KOPT-K1 (cell line): Measurements from ENCODE around the gene RABEP2.

Experiments used
- H3K27ac ChIP-seq: fragments of 200-600 bp; sonication (generic); 2 replicates; pipeline ENCODE4 v1.5.1; 2016; ENCODE audit warnings: antibody characterized with exemption, mild to moderate bottlenecking, low read depth, low read length; ENCODE audit not compliant: poor library complexity, severe bottlenecking
- H3K36me3 ChIP-seq: fragments of 200-600 bp; sonication (generic); 2 replicates; pipeline ENCODE4 v1.5.1; 2017; ENCODE audit warnings: antibody characterized with exemption, mild to moderate bottlenecking, low read length, moderate library complexity; ENCODE audit not compliant: insufficient read depth
- H3K9me3 ChIP-seq: fragments of 200-600 bp; sonication (generic); 2 replicates; pipeline ENCODE4 v1.5.1; 2017; ENCODE audit warnings: antibody characterized with exemption, low read length, mild to moderate bottlenecking; ENCODE audit not compliant: insufficient read depth, poor library complexity, severe bottlenecking

RABEP2 gene

GRCh38 chr16:28880955-28881354, 44.1 kb downstream of the RABEP2 start:
- no peak overlapping the region for H3K27ac ChIP-seq
- no peaks in the 10 kb centered on the region for H3K9me3 ChIP-seq

GRCh38 chr16:28880589-28880915, 44.5 kb downstream of the RABEP2 start:
- Histone ChIP-seq H3K36me3 (no peaks in the 10 kb centered on the region), H3K27ac (no peak overlapping the region), H3K9me3 (no peaks in the 10 kb centered on the region)

More at GRCh38 chr16:28880955-28881354, 44.1 kb downstream of the RABEP2 start:
- H3K36me3 ChIP-seq = no peaks in the 10 kb centered on the region

GRCh38 chr16:28879841-28880588, 45.0 kb downstream of the RABEP2 start:
- Histone ChIP-seq H3K36me3 (no peaks in the 10 kb centered on the region), H3K9me3 (no peaks in the 10 kb centered on the region), H3K27ac (peak overlapping the region; percentile 63)

GRCh38 chr16:28879261-28879840, 45.7 kb downstream of the RABEP2 start:
- no peaks in the 10 kb centered on the region for H3K9me3 ChIP-seq
- H3K27ac ChIP-seq = peak overlapping the region; percentile 63
- peaks cover 4% of the 10 kb centered on the region; the same call in 1 of the 2 replicates for H3K36me3 ChIP-seq

GRCh38 chr16:28878083-28878926, 46.7 kb downstream of the RABEP2 start, which contains the start of gene ATP2A1:
TSS of gene ATP2A1 (plus strand) at chr16:28878488. CDS start at chr16:28878672, 184 bp downstream.
- Histone ChIP-seq H3K36me3 (peaks cover 13% of the 10 kb centered on the region; the same call in 1 of the 2 replicates), H3K27ac (peak within 1 kb of the TSS; percentile 63)

GRCh38 chr16:28877655-28878000, 47.4 kb downstream of the RABEP2 start:
- no peak overlapping the region for H3K27ac ChIP-seq
- peaks cover 20% of the 10 kb centered on the region; the same call in 1 of the 2 replicates for H3K36me3 ChIP-seq
- H3K9me3 ChIP-seq = no peaks in the 10 kb centered on the region

More at GRCh38 chr16:28878083-28878926, 46.7 kb downstream of the RABEP2 start, which contains the start of gene ATP2A1:
- no peaks in the 10 kb centered on the region for H3K9me3 ChIP-seq

GRCh38 chr16:28876973-28877654, 47.9 kb downstream of the RABEP2 start:
- Histone ChIP-seq H3K27ac (peak overlapping the region; percentile 21), H3K9me3 (no peaks in the 10 kb centered on the region), H3K36me3 (peaks cover 25% of the 10 kb centered on the region; the same call in 1 of the 2 replicates)

- H3K27ac ChIP-seq = no peak overlapping the region
- no peaks in the 10 kb centered on the region for H3K9me3 ChIP-seq
- H3K36me3 ChIP-seq = peaks cover 35% of the 10 kb centered on the region; the same call in 1 of the 2 replicates
Observed at GRCh38 chr16:28876019-28876659, 48.9 kb downstream of the RABEP2 start.

- no peaks in the 10 kb centered on the region for H3K9me3 ChIP-seq
- no peak overlapping the region for H3K27ac ChIP-seq
- H3K36me3 ChIP-seq = peaks cover 42% of the 10 kb centered on the region
Observed at GRCh38 chr16:28875134-28876018, 49.7 kb downstream of the RABEP2 start.

GRCh38 chr16:28874406-28874805, 50.6 kb downstream of the RABEP2 start:
- H3K27ac ChIP-seq = no peak overlapping the region

GRCh38 chr16:28873543-28874201, 51.4 kb downstream of the RABEP2 start:
- Histone ChIP-seq H3K27ac (no peak overlapping the region), H3K36me3 (peaks cover 59% of the 10 kb centered on the region), H3K9me3 (no peaks in the 10 kb centered on the region)

More at GRCh38 chr16:28874406-28874805, 50.6 kb downstream of the RABEP2 start:
- peaks cover 52% of the 10 kb centered on the region for H3K36me3 ChIP-seq
- no peaks in the 10 kb centered on the region for H3K9me3 ChIP-seq

GRCh38 chr16:28872952-28873351, 52.1 kb downstream of the RABEP2 start:
- H3K9me3 ChIP-seq = no peaks in the 10 kb centered on the region
- no peak overlapping the region for H3K27ac ChIP-seq
- H3K36me3 ChIP-seq = peaks cover 63% of the 10 kb centered on the region

- H3K9me3 ChIP-seq = no peaks in the 10 kb centered on the region
- no peak overlapping the region for H3K27ac ChIP-seq
- H3K36me3 ChIP-seq = peaks cover 79% of the 10 kb centered on the region
Observed at GRCh38 chr16:28869201-28869600, 55.8 kb downstream of the RABEP2 start.
